Breast epithelium (tissue), 3 donors: ENCODE results near the gene AOPEP.

Source experiments
- CTCF ChIP-seq, 3 donors: fragments of 450-650 bp; IDR thresholded peaks; one replicate each; pipeline ENCODE4 v1.5.1; 2016 to 2017; ENCODE audit warnings: antibody characterized with exemption in 3 of 3, mild to moderate bottlenecking in 3 of 3, moderate library complexity in 3 of 3
- POLR2AphosphoS5 ChIP-seq, 3 donors: sonication (generic); formaldehyde crosslinking; IDR thresholded peaks; one replicate each; pipeline ENCODE4 v1.6.1; 2017; ENCODE audit warnings: antibody characterized with exemption in 3 of 3

- TF ChIP-seq CTCF (IDR thresholded peaks at IDR 0.05): no peak
- no peak for TF ChIP-seq POLR2AphosphoS5 (IDR thresholded peaks at IDR 0.05)
These were observed 94.8 kb downstream of the AOPEP start for GRCh38 chr9:94821098-94821887.
